HG02763 (cell line): ENCODE data around the gene MEF2C.

Experiments
- ATAC-seq: cut with Tn5 transposase; IDR thresholded peaks from one replicate; pipeline ENCODE4 v1.9.1; 2021; ENCODE audit warnings: mild to moderate bottlenecking, moderate library complexity; ENCODE audit not compliant: unreplicated experiment

The MEF2C gene

DNA sequence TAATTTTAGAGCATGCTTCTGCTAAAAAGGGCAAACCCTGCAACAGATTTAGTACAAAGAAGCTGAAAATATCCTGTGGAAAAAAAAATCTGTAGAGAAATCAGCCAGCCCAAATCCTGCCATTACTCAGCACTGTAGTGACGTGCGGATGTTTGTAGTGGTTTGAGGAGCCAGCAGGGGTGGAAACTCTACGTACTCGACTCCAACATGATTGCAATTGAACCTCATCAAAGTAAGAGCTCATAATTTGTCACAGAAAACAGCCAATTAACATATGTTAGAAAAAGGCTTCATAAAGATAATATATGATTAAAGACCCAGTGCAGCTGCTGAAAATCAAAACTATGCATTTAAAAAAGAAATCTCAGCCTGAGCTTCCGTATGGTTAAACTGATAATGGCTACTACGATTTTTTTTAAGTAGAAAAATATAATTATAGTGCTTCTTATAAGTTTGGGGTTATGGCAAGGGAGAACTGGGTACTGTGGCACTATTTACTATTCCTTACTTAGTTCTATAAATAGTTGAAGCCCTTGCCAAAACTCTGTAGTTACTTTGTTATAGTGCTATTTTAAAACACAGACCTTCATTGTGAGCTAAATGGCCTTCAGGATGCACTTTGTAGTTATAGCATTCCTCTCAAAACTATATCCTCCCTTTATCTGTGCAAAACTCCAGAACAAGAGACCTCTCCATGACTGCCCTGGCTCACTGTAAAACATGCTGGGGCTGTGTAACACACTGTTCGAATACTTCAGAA, 49.4 kb downstream of the MEF2C start:
- ATAC-seq, result peak; percentile 40

DNA sequence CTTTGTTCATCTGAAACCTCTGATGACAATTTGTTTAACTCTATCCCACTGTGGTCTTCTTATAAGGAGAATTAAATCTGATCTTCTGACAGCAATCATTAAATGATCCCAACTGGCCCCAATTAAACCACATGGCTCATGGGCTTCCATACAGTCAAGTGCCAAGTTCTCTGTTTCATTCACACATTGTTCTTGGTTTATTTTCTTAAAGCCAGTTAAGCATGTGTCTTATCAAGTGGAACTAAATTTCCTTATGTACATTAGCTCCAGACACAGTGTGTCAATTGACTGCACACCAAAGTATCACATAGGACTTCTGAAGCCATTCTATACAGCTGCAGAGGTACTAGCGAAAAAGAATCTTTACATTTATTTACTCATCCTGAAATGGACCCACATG, 51.2 kb downstream of the MEF2C start:
- ATAC-seq, result no peak

DNA sequence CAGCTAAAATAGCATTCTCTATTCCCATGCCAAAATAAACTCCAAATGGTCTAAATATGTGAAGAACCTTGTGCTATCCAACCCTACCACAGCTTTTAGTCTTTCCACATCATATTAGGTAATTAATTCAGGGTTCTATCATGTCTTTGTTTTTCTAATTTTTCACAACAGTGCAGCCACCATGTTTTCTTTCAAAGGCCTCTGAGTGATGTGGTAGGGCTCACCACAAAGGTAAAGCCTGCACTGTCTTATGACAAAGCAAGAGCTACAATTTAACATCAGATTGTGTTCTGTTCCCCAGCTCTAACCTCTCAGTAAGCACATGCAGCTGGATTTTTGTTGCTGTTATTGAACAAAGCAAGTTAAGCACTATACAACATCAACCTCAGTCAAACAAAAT, 52.4 kb downstream of the MEF2C start:
- no peak for ATAC-seq

DNA sequence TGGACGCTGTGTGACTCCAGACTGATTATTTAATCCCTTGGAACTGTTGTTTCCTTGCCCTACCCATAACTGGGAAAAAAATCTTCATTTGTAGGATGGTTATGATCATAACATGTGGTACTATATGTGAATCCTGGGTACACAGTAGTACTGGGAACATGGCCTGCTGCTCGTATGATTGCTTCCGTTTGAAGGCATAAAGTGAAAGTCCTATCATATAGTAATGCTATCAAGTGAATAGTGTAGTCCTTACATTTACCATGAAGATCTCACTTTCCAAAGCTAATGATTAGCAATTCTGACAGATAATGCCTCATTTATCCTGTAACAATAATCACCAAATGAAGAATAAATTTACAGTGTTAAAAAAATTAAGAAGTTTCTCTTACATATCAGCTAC, 53.2 kb downstream of the MEF2C start:
- ATAC-seq, result no peak

- ATAC-seq, result no peak
These were observed 53.9 kb downstream of the MEF2C start for GRCh38 chr5:88829054-88829453.

- no peak for ATAC-seq
These were observed 55.0 kb downstream of the MEF2C start for GRCh38 chr5:88827997-88828396.

DNA sequence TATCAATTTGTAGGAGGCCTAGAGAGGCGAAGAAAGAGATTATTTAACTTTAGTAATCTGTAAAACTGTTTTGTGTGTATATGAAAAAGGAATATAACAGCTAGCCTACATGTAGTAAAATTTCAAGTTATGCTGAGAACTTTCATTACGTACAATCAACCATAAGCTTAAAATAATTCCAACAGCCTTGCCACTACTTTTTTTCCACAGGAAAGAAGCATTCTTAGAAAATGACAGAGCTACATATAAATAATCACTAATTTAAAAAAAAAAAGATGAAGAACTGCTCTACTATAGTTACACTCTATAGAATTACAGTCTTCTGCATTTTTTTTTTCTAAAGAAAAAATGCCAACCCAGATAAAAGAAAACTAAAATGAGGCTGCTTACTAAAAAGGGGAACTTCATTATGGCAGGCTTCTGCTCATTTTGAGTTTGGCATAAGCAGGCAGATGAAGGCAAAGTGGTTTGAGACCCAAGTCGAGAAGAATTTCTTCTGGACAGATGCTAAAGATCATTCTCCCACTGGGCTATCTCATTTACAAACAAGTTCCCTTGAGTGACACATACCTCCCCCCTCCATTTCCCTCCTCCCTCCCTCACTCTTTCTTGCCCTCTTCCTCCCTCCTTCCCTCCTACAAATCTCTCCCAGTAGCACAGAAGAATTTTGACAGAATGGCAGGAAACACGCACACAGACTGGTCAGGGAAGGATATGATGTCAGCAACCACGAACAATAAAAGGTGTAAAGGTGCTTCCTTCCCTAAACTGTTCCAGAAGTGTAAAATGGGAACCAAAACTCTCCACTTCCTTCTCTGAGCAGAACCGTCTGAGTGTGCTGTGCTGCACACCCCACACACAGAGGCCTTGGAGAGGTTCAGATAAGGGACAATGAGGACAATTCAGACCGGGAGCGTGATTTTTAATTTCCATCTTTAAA, 56.1 kb downstream of the MEF2C start:
- peak; percentile 69 for ATAC-seq

- no peak for ATAC-seq
These were observed 57.2 kb downstream of the MEF2C start for GRCh38 chr5:88825584-88826315.

GRCh38 chr5:88824892-88825583, 57.9 kb downstream of the MEF2C start:
- ATAC-seq, result no peak

GRCh38 chr5:88824141-88824540, 58.8 kb downstream of the MEF2C start:
- no peak for ATAC-seq

GRCh38 chr5:88823201-88823600, 59.8 kb downstream of the MEF2C start:
- ATAC-seq, result no peak

- ATAC-seq, result no peak
These were observed 61.8 kb downstream of the MEF2C start for GRCh38 chr5:88821161-88821560.

DNA sequence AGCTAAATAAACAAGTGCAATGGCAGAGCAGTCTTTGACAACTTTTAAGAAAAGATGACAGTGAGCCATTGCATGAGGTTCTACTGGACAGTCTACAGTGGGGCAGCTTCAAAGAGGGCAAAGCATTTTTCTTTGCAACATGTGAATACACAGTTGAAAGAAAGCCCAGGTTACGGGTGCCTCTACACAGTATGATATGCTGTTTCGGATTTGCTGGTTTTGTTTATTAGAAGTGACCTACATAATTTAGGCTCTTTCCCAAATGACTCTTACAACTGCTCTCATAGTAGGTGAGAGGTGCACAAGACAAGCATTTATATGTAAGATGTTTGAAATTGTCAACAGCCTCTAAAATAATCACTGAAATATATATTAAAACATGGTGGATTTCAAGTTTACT, 62.4 kb downstream of the MEF2C start:
- no peak for ATAC-seq

GRCh38 chr5:88819301-88819999, 63.5 kb downstream of the MEF2C start:
- no peak for ATAC-seq

- ATAC-seq, result no peak
These were observed 64.7 kb downstream of the MEF2C start for GRCh38 chr5:88818296-88818695.

- ATAC-seq, result no peak
These were observed 66.8 kb downstream of the MEF2C start for GRCh38 chr5:88816195-88816594.

DNA sequence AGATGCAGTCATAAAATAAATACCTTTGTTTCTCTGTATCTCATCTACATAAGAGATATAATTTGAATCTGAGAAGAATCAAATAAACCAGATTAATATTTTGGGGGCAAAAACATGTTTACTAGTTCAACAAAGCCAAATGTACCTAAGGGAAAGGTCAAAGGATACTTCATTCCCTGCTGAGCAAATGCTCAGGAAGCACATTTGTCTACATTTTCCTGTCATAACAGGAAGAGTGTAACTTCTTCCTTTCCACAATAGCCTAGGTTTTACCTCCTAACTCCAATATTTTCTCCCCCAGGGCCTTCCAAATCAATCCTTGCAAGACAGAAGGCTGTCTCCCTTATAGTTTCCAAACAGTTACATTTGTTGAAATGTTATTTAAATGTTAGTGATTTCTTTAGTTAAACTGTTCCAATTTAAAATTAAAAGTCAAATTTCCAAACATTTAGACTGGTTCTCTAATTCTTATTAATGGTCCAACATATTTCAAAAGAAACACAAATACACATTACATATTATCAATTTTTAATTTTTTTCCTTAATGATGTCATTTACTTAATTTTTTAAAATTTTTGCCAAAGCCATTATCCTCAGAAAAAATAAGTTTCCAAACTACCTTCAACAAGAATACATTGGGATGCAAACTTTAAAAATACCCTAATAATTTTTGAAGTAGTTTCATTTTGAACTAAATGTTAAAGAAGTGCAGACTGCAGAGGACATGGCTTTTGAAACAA, 67.8 kb downstream of the MEF2C start:
- ATAC-seq, result no peak

DNA sequence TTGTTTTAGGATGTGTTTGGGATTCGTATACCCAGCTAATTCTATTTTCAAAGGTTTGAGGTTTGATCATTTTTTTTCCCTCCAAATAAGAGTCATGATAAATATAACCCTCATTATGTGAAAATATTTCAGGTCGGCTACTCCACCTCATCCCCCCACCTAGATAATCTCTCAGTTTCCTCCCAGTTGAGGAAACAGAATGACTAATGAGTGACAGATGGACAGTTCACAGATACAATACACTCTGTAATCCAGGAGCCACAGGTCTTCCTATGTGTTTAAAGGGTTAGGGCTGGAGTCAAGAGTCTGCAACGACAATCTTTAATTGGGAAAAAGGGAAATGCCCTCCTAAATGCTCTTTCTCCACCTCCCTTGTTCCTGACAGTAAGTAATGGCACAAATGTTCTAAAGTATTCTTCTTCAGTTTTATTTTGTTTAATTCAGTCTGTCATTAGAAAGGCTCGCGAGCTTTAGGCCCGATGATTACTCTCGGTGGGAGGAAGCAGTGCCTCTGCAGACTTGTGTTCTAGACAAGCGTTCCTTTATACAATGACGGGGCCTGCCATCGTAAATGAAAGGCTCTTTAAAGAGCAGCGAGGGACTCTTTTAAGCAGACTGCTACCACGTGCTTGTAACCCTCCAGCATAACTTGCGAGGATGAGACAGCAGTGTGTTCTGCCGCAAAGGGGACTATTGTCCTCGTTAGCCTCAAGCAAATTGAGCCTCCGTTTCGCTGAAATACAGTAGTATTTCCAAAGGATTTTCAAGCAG, 69.0 kb downstream of the MEF2C start:
- no peak for ATAC-seq

DNA sequence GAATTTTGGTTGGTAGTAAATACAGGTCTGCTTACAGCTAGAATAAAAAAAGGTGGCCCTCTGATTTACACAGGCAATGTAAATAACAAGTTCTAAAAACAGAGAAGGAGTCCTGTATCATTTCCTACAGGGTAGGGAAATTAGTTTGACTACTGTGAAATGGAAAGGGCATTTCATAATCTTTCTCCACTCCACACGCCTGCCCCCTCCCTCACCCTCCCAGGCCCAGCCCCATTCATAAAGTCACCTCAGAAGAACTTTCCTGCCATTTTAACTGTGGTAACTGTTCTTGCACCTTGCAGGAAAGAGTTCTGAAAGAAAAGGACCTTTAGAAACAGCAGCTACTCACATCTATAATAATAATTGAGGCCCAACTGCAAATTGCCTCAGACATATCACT, 69.7 kb downstream of the MEF2C start:
- no peak for ATAC-seq
